SK-N-MC (cell line): ENCODE results near the gene PTPRG.

ENCODE experiments used
- EZH2 ChIP-seq: fragments of 200-600 bp; sonication (generic); IDR thresholded peaks from one replicate; pipeline ENCODE4 v1.6.1; 2017; ENCODE audit warnings: antibody characterized with exemption
- FOXP2 ChIP-seq: optimal IDR thresholded peaks from 2 replicates; pipeline ENCODE3; 2011; ENCODE audit warnings: mild to moderate bottlenecking, moderate library complexity; ENCODE audit not compliant: insufficient read depth; ENCODE audit errors: extremely low read length, control extremely low read depth
- POLR2AphosphoS5 ChIP-seq: IDR thresholded peaks from 2 replicates; pipeline ENCODE4 v1.6.1; 2012; ENCODE audit warnings: mild to moderate bottlenecking, low read depth, low read length, borderline replicate concordance

GRCh38 chr3:62277986-62278385, 716.6 kb downstream of the PTPRG start:
- TF ChIP-seq POLR2AphosphoS5 (no peak), EZH2 (no peak), FOXP2 (no peak)
